Activated CD4-positive, alpha-beta memory T cell treated with anti-CD3 and anti-CD28 coated beads for 36 hours (primary cell): ENCODE data around the gene RIPOR2. TPM values are rescaled to one million over a fixed set of nuclear protein-coding genes. Genes with fewer than 3 reads are reported as not detected.

Experiments
- CTCF ChIA-PET: fragments of 350-600 bp; sonication (Branson Sonifier 250); formaldehyde crosslinking; loops from one replicate; lab custom pipeline; 2021; ENCODE audit warnings: antibody characterized with exemption, inconsistent platforms; lab: Charles Lee
- POLR2A ChIA-PET: fragments of 350-600 bp; sonication (Branson Sonifier 250); formaldehyde crosslinking; loops from one replicate; lab custom pipeline; 2021; ENCODE audit warnings: antibody characterized with exemption; lab: Charles Lee
- DNase-seq: peaks from one replicate; pipeline ENCODE4 v3.0.0-alpha.2; 2020
- H3K27ac Mint-ChIP-seq: one replicate; pipeline ENCODE4 v1.8.0; 2021; ENCODE audit warnings: mixed read lengths
- H3K27me3 Mint-ChIP-seq: one replicate; pipeline ENCODE4 v1.8.0; 2021; ENCODE audit warnings: mixed read lengths
- H3K36me3 Mint-ChIP-seq: one replicate; pipeline ENCODE4 v1.8.0; 2021; ENCODE audit warnings: mixed read lengths
- H3K4me1 Mint-ChIP-seq: one replicate; pipeline ENCODE4 v1.8.0; 2021; ENCODE audit warnings: low read depth, mixed read lengths
- H3K4me3 Mint-ChIP-seq: one replicate; pipeline ENCODE4 v1.8.0; 2021; ENCODE audit warnings: mild to moderate bottlenecking, mixed read lengths
- H3K9me3 Mint-ChIP-seq: one replicate; pipeline ENCODE4 v1.8.0; 2021; ENCODE audit warnings: mixed read lengths
- intact Hi-C: fragments of 100-400 bp; cut with micrococcal nuclease; formaldehyde crosslinking; loops from one replicate; pipeline ENCODE4 v1.15.1; 2023
- total RNA-seq, 2 experiments: library from RNA; stranded (reverse); gene quantifications; one replicate each; pipeline ENCODE4 v1.2.3, GENCODE V29; 2021

The RIPOR2 gene
- total RNA-seq, 2 experiments from 2014 or later = 64.5 to 68.7 TPM

DNA sequence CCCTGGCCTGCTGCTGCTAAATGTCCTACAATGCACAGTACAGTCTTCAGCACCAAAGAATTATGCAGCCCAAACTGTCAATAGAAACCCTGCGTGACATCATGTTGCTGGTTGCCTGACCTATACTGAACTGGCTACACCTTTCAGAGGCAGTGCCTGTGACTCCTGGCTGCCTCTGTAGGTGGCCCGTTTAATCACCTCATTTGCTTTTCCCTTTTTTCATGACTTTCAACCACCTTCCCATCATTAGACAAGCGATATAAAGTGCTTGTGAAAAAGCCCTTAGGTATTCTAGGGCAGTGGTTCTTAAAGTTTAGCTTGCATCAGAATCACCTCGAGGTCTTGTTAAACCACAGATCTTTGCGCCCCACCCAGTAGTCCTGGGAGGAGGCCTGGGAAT, 33.0 kb upstream of the RIPOR2 start:
- Mint-ChIP-seq H3K4me3 (no peak overlapping the region), H3K4me1 (peaks cover 66% of the 10 kb centered on the region), H3K27me3 (no peaks in the 10 kb centered on the region), H3K36me3 (peaks cover 2% of the 10 kb centered on the region), H3K9me3 (no peaks in the 10 kb centered on the region), H3K27ac (no peak overlapping the region)
- ChIA-PET POLR2A (no interaction called here), CTCF (interaction anchor here (0.8 to 0.9 kb wide), 2 partner anchors 9 to 18 kb away, joined by 3 read pairs; no protein-coding TSS in a partner anchor)
- no peak for DNase-seq
- intact Hi-C loops = no loop called here

DNA sequence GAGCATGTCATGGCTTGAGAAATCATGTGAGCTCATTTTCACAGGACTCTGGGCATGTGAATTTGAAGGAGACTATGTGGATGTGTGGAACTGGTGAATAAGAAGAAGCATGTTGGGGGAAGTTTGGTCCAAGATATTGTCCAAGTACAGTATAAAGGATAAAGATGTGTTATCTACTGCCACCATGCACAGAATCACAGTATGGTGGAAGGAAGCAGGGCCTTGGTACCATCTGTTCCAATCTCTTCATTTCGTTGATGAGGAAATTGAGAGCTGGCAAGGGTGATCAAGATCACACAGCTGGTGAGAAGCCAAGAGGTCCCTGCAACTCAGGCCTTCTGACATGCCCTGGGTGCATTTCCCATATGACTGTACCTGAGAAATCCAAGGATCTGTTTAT, 31.5 kb upstream of the RIPOR2 start:
- ChIA-PET POLR2A (no interaction called here), CTCF (interaction anchor here (0.5 to 2.6 kb wide), 7 partner anchors 23 to 122 kb away, joined by 3 to 17 read pairs (median 3); no protein-coding TSS in a partner anchor)
- Mint-ChIP-seq H3K9me3 (no peaks in the 10 kb centered on the region), H3K36me3 (no peaks in the 10 kb centered on the region), H3K4me3 (no peak overlapping the region), H3K4me1 (peaks cover 65% of the 10 kb centered on the region), H3K27ac (no peak overlapping the region), H3K27me3 (no peaks in the 10 kb centered on the region)
- no peak for DNase-seq
- intact Hi-C loops = no loop called here

DNA sequence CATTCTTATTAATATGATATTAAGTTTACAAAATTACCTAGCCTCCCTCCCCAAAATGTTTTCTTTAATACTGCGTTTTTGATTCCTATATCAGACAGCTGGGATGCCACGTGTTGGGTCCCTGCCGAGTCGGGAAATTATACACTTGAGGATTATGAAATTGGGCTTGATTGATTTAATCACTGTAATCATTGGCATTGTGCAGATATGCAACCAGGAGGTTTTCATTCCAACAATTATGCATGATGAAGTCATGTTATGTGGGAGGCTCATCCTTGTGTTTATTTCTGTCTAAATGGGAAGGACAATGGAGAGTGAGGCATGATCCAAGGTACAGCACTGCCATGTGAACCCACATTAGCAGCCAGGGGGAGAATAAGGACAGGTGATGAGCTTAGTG, 30.6 kb upstream of the RIPOR2 start:
- Mint-ChIP-seq H3K4me1 (peaks cover 66% of the 10 kb centered on the region), H3K36me3 (no peaks in the 10 kb centered on the region), H3K27ac (no peak overlapping the region), H3K9me3 (no peaks in the 10 kb centered on the region), H3K4me3 (no peak overlapping the region), H3K27me3 (no peaks in the 10 kb centered on the region)
- ChIA-PET POLR2A (no interaction called here), CTCF (interaction anchor here (1.0 to 2.6 kb wide), 7 partner anchors 9 to 110 kb away, joined by 3 to 17 read pairs (median 3); no protein-coding TSS in a partner anchor)
- intact Hi-C loops = no loop called here
- DNase-seq = no peak

DNA sequence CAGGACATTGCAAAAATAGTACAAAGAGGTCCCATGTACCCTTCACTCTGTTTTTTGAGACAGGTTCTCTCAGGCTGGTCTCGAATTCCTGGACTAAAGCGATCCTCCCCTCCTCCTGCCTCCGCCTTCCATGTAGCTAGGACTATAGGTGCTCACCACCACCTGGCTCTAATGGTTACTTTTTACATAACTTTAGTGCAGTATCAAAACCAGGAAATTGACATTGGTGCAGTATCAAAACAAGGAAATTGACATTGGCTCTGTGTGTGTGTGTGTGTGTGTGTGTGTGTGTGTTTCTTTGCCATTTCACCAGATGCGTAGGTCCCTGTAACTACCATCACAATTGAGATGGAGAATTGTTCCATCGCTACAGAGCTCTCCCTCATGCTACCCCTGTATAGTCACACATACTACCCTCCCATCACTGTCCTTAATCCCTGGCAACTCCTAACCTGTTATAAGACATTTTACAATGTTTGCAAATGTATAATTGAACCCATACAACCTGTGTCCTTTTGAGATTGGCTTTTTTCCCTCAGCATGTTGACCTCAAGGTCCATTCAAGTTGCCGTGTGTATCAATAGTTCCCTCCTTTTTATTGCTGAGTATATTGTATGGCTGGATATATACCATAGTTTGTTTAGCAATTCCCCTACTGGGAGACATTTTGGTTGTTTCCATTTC, 28.3 kb upstream of the RIPOR2 start:
- Mint-ChIP-seq H3K27ac (no peak overlapping the region), H3K9me3 (peaks cover 1% of the 10 kb centered on the region), H3K4me1 (peaks cover 66% of the 10 kb centered on the region), H3K36me3 (peaks cover 11% of the 10 kb centered on the region), H3K27me3 (no peaks in the 10 kb centered on the region), H3K4me3 (no peak overlapping the region)
- POLR2A ChIA-PET = no interaction called here
- intact Hi-C loops = no loop called here
- no peak for DNase-seq
- CTCF ChIA-PET = interaction anchor here (0.9 to 1.5 kb wide), 5 partner anchors 26 to 54 kb away, joined by 3 to 6 read pairs (median 3); no protein-coding TSS in a partner anchor

DNA sequence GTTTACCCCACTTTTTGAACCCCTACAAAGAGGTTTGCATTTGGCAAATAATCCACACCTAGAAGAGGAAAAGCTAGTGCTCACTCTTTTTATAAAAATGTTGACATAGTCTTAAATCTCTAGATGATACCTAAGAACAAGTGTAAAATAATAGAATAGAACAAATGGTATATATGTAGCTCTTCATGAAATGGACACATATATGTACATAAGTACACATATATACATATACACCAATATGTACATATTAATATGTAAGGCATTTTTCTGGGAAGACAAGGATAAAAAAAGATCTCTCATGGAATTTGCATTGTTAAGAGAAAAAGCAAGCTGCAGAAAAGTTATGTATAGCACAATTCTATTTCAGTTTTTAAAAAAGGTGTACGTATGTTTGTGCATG, 27.6 kb upstream of the RIPOR2 start:
- peaks cover 1% of the 10 kb centered on the region for H3K9me3 Mint-ChIP-seq
- no peak overlapping the region for H3K27ac Mint-ChIP-seq
- ChIA-PET POLR2A (interaction anchor here (1.3 kb wide), 1 partner anchor 11 kb away, joined by 3 read pairs; no protein-coding TSS in a partner anchor), CTCF (interaction anchor here (0.9 to 1.5 kb wide), 4 partner anchors 27 to 54 kb away, joined by 3 to 6 read pairs (median 4); no protein-coding TSS in a partner anchor)
- H3K36me3 Mint-ChIP-seq = peaks cover 11% of the 10 kb centered on the region
- intact Hi-C loops = no loop called here
- no peak for DNase-seq
- peaks cover 66% of the 10 kb centered on the region for H3K4me1 Mint-ChIP-seq
- H3K4me3 Mint-ChIP-seq = no peak overlapping the region
- no peaks in the 10 kb centered on the region for H3K27me3 Mint-ChIP-seq

DNA sequence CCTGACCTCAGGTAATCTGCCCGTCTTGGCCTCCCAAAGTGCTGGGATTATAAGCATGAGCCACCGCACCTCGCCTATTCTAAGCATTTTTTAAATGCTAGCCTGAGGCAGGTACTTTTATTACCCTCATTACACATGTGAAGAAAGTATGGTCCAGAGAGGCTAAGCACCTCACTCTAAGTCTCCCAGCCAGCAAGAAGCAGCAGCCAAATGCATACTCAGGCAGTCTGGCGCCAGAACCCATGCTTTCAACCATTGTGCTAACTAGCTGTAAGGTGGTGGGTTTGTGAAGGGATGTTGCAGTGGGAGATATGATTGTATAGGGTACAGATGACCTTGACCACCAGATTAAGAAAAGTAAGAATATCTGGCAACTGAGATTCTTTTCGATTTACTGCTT, 26.1 kb upstream of the RIPOR2 start:
- peak overlapping the region; percentile 2 for H3K27ac Mint-ChIP-seq
- ChIA-PET CTCF (interaction anchor here (0.6 to 1.6 kb wide), 7 partner anchors 9 to 106 kb away, joined by 3 to 9 read pairs (median 3); partner anchors contain the start of gene RIPOR2), POLR2A (interaction anchor here (1.0 to 1.4 kb wide), 3 partner anchors 12 to 54 kb away, joined by 3 to 5 read pairs (median 3); no protein-coding TSS in a partner anchor)
- no peaks in the 10 kb centered on the region for H3K27me3 Mint-ChIP-seq
- peaks cover 1% of the 10 kb centered on the region for H3K9me3 Mint-ChIP-seq
- no peak overlapping the region for H3K4me3 Mint-ChIP-seq
- intact Hi-C loops = no loop called here
- peaks cover 11% of the 10 kb centered on the region for H3K36me3 Mint-ChIP-seq
- H3K4me1 Mint-ChIP-seq = peaks cover 71% of the 10 kb centered on the region
- DNase-seq = no peak

DNA sequence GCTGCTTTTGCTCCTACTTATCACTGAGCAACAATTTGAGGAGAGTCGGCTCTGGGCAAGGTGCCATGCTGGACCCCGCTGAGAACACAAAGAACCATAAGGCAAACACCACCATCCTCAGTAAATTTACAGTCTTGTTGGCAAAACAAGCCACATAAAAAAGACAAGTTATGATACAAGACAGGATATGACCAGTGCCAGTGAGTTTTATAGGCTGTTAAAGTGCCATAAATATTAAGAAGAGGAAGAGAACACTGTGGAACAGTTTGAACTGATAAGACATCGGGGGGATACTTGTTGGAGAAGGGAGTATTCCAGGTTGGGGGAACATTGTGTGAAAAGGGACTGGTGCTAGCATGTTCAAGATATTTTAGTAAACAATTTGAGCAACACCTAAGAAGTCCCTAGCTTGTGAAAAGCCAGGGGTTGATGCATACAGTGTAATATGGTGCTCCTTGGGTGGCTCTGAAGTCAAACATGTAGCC, 25.3 kb upstream of the RIPOR2 start:
- Mint-ChIP-seq H3K4me3 (peak overlapping the region; percentile 23), H3K4me1 (peaks cover 75% of the 10 kb centered on the region), H3K9me3 (peaks cover 1% of the 10 kb centered on the region), H3K27ac (peak overlapping the region; percentile 71), H3K27me3 (no peaks in the 10 kb centered on the region), H3K36me3 (peaks cover 11% of the 10 kb centered on the region)
- DNase-seq = no peak
- ChIA-PET POLR2A (interaction anchor here (1.0 to 1.4 kb wide), 4 partner anchors 11 to 55 kb away, joined by 3 to 5 read pairs (median 3); no protein-coding TSS in a partner anchor), CTCF (interaction anchor here (1.3 to 2.3 kb wide), 2 partner anchors 27 to 31 kb away, joined by 4 to 9 read pairs; no protein-coding TSS in a partner anchor)
- intact Hi-C loops = no loop called here

DNA sequence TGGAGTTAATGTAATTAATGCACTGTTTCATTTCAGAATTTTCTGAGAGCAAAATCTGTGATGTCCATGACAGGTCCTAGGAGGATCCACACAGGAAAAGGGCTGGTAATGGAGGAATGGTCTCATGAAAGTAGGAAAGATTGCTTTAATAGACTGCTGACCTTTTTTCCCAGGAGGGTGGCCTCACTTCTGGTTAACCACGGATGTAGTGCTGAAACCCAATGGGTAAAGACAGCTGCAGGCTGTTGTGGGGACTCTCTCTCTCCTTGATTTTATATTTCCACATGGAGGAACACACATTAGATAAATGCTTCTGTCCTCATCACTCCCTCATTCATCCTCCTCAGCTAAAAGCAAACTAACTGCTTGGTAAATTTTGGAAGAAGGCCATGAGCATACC, 23.6 kb upstream of the RIPOR2 start:
- ChIA-PET POLR2A (interaction anchor here (1.2 to 1.3 kb wide), 2 partner anchors 15 to 32 kb away, joined by 3 read pairs; no protein-coding TSS in a partner anchor), CTCF (interaction anchor here (1.3 to 4.8 kb wide), 3 partner anchors 25 to 59 kb away, joined by 3 to 21 read pairs (median 9); no protein-coding TSS in a partner anchor)
- Mint-ChIP-seq H3K4me3 (no peak overlapping the region), H3K27me3 (no peaks in the 10 kb centered on the region), H3K9me3 (peaks cover 1% of the 10 kb centered on the region), H3K4me1 (peaks cover 81% of the 10 kb centered on the region), H3K36me3 (peaks cover 11% of the 10 kb centered on the region), H3K27ac (peak overlapping the region; percentile 31)
- intact Hi-C loops = no loop called here
- no peak for DNase-seq

DNA sequence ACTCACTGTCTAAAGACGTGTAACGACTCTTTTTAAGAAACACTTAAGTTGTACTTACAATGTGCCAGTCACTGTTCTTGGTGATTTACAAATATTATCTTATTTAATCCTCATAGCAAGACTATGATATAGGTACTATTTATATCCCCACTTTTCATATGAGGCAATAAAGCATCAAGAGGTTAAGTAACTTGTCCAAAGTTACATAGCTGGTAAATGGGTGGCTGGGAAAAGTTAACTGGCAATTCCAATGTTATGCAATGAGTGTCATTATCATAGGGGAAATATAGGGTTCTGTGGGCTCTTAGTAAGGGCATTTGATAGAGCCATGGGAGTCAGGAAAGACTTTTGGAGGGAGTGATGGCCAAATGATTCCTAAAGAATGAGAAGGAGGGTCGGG, 21.4 kb upstream of the RIPOR2 start:
- intact Hi-C loops = no loop called here

DNA sequence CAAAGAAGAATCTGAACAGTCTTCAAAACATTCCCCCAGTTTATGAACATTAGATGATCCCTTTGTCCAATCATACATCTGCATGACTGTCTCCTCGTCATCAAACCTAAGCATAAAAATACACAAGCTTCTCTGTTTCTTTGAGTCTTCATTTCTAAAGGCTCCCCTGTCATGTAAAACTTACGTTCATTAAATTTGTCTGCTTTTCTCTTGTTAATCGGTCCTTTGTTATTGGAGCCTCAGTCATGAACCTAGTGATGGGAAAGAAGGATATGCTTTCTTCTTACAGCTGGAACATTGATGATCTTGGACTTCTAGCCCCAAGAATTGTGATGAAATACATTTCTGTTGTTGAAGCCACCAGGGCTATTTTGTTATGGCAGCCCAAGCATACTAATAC, 18.0 kb upstream of the RIPOR2 start:
- H3K36me3 Mint-ChIP-seq = peaks cover 4% of the 10 kb centered on the region
- ChIA-PET POLR2A (interaction anchor here (1.1 kb wide), 1 partner anchor 17 kb away, joined by 4 read pairs; no protein-coding TSS in a partner anchor), CTCF (interaction anchor here (0.9 to 7.4 kb wide), 3 partner anchors 18 to 98 kb away, joined by 3 to 91 read pairs (median 14); partner anchors contain the start of gene RIPOR2)
- no peak overlapping the region for H3K4me3 Mint-ChIP-seq
- no peak for DNase-seq
- peak overlapping the region; percentile 49 for H3K27ac Mint-ChIP-seq
- H3K4me1 Mint-ChIP-seq = peaks cover 76% of the 10 kb centered on the region
- H3K9me3 Mint-ChIP-seq = no peaks in the 10 kb centered on the region
- H3K27me3 Mint-ChIP-seq = no peaks in the 10 kb centered on the region
- intact Hi-C loops = no loop called here

More for the DNA sequence above, 21.4 kb upstream of the RIPOR2 start:
- ChIA-PET CTCF (interaction anchor here (1.2 to 4.8 kb wide), 3 partner anchors 16 to 35 kb away, joined by 3 to 21 read pairs (median 8); no protein-coding TSS in a partner anchor), POLR2A (interaction anchor here (1.9 kb wide), 1 partner anchor 20 kb away, joined by 5 read pairs; no protein-coding TSS in a partner anchor)
- DNase-seq = no peak
- peaks cover 1% of the 10 kb centered on the region for H3K9me3 Mint-ChIP-seq
- H3K36me3 Mint-ChIP-seq = peaks cover 13% of the 10 kb centered on the region
- H3K4me3 Mint-ChIP-seq = peak overlapping the region; percentile 41
- peaks cover 75% of the 10 kb centered on the region for H3K4me1 Mint-ChIP-seq
- H3K27ac Mint-ChIP-seq = peak overlapping the region; percentile 79
- no peaks in the 10 kb centered on the region for H3K27me3 Mint-ChIP-seq

DNA sequence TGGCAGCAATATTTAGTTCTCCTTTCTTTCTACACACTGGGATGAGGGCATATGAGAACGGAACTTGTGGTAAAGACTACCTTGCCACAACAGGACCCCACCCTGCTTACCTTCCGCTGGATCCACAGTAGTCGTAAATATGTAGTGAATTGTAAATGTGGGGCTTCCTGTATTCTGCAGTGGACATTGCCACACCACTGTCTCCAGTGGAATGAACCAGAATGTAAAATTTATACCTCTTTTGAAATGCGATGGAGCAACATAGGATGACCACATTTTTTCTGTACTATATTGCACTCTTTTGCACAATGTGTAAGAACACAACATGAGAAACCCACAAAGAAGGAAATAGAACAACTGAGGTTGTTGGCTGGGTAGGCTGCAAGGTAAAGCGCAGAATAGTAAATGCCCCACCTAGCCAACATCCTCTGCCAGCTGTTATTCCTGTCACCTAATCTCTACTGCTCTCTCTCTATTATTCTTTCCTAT, 16.1 kb upstream of the RIPOR2 start:
- H3K36me3 Mint-ChIP-seq = peaks cover 11% of the 10 kb centered on the region
- intact Hi-C loops = loop anchor here (1.0 to 2.0 kb wide), 2 partner anchors 22 to 69 kb away; no protein-coding TSS in a partner anchor
- peaks cover 77% of the 10 kb centered on the region for H3K4me1 Mint-ChIP-seq
- ChIA-PET POLR2A (interaction anchor here (0.6 to 1.2 kb wide), 3 partner anchors 10 to 85 kb away, joined by 3 to 4 read pairs (median 3); no protein-coding TSS in a partner anchor), CTCF (interaction anchor here (1.1 to 7.4 kb wide), 5 partner anchors 16 to 64 kb away, joined by 3 to 91 read pairs (median 7); partner anchors contain the start of gene RIPOR2)
- DNase-seq = peak; percentile 37
- H3K27ac Mint-ChIP-seq = peak overlapping the region; percentile 62
- no peaks in the 10 kb centered on the region for H3K27me3 Mint-ChIP-seq
- H3K9me3 Mint-ChIP-seq = peaks cover 5% of the 10 kb centered on the region
- peak overlapping the region; percentile 36 for H3K4me3 Mint-ChIP-seq
